Skeletal muscle tissue (tissue), 4 donors: ENCODE measurements around the gene KLHL18. TPM values are rescaled to one million over a fixed set of nuclear protein-coding genes. Genes with fewer than 3 reads are reported as not detected.

Experiments used
- H3K27ac ChIP-seq: one replicate; pipeline ENCODE4 v1.7.0; 2013; ENCODE audit warnings: mild to moderate bottlenecking, low read depth, low read length, inconsistent platforms
- H3K27me3 ChIP-seq, 3 donors: one replicate each; pipeline ENCODE4 v1.7.0; 2013; ENCODE audit warnings: low read length in 3 of 3; ENCODE audit not compliant: control insufficient read depth in 3 of 3, insufficient read depth in 3 of 3
- H3K36me3 ChIP-seq, 3 donors: one replicate each; pipeline ENCODE4 v1.7.0; 2013; ENCODE audit warnings: low read length in 3 of 3; ENCODE audit not compliant: control insufficient read depth in 3 of 3, insufficient read depth in 3 of 3
- H3K4me1 ChIP-seq, 3 donors: one replicate each; pipeline ENCODE4 v1.7.0; 2013; ENCODE audit warnings: low read length in 3 of 3, mild to moderate bottlenecking in 3 of 3; ENCODE audit not compliant: control insufficient read depth in 3 of 3, insufficient read depth in 3 of 3
- H3K4me3 ChIP-seq, 3 donors: one replicate each; pipeline ENCODE4 v1.7.0; 2013; ENCODE audit warnings: low read length in 3 of 3
- H3K9ac ChIP-seq, 3 donors: one replicate each; pipeline ENCODE4 v1.7.0; 2013; ENCODE audit warnings: low read length in 3 of 3, mild to moderate bottlenecking in 3 of 3, moderate library complexity in 2 of 3, low read depth in 1 of 3
- H3K9me3 ChIP-seq, 3 donors: one replicate each; pipeline ENCODE4 v1.7.0; 2013; ENCODE audit warnings: low read length in 3 of 3; ENCODE audit not compliant: control insufficient read depth in 3 of 3
- total RNA-seq: library from RNA; depleted of rRNA; stranded (reverse); fragments of >200 nt; gene quantifications from one replicate; pipeline ENCODE4 v1.2.3, GENCODE V29; 2014
- donor health status: Osteomylitis.

KLHL18 gene
- total RNA-seq, 1 donor from 2014 or later = 11.5 TPM

DNA sequence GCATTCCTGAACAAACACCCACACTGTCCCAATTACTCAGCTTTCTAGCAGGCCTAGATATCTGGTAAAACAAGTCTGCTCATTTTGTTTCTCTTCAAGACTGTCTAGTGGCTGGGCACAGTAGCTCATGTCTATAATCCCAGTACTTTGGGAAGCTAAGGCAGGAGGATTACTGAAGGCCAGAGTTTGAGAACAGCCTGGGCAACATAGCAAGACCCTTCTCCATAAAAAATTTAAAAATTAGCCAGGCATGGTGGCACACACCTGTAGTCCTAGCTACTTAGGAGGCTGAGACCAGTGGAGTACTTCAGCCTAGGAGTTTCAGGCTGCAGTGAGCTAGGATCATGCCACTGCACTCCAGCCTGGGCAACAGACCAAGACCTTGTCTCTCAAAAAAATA is 91.8 kb downstream of the KLHL18 start:
- peaks cover 2 to 9% (median 7%) of the 10 kb centered on the region in 3 donors for H3K4me1 ChIP-seq
- H3K9ac ChIP-seq = no peak overlapping the region
- peaks cover 0 to 5% (median 3%) of the 10 kb centered on the region in 3 donors for H3K27me3 ChIP-seq
- H3K9me3 ChIP-seq = no peaks in the 10 kb centered on the region
- H3K4me3 ChIP-seq = no peak overlapping the region
- H3K27ac ChIP-seq = no peak overlapping the region
- no peaks in the 10 kb centered on the region for H3K36me3 ChIP-seq

DNA sequence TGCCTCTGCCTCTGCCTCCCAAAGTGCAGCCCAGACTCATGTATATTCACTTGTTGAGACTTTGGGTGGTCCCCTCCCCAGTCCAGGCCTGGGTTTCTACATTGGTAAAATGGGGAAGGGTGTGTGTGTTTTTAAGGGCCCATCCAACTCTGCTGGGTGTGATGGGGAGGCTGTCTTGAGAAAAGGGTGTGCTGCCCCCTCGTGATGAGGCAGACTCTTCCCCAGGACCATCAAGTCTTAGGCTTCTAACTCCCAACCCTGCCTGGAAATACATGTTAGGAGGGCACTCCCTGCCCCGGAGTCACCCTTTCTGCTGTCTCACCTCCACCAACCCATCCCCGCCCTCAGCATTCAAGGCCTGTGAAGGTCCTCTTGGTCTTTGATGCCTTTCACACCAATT is 93.6 kb downstream of the KLHL18 start:
- H3K27me3 ChIP-seq = peaks cover 0 to 4% (median 3%) of the 10 kb centered on the region in 3 donors
- no peak overlapping the region for H3K4me3 ChIP-seq
- peaks cover 9 to 23% (median 14%) of the 10 kb centered on the region in 3 donors for H3K4me1 ChIP-seq
- H3K9me3 ChIP-seq = no peaks in the 10 kb centered on the region
- no peak overlapping the region for H3K9ac ChIP-seq
- H3K36me3 ChIP-seq = peaks cover 0 to 3% (median 0%) of the 10 kb centered on the region in 3 donors
- H3K27ac ChIP-seq = no peak overlapping the region

DNA sequence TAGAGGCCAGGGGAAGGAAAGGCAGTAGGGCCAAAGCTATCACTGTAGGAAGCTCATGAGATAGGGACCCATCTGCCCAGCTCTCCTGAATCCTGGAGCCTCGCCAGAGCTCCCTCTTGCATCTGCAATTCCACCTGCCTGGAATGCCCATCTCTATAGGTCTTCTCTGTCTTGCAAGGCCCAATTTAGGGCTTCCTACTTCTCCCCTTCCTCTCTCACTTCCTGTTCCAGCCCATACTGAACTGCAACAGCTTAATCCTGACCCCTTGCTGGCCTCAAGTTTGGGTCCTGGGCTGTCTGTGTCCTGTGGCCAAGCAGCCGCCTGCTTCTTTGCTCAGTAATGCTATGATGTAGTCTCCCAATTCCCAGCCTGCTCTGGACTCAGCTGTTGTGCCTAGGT is 94.4 kb downstream of the KLHL18 start:
- Histone ChIP-seq H3K27ac (no peak overlapping the region), H3K27me3 (no peaks in the 10 kb centered on the region), H3K4me1 (peaks cover 13 to 30% (median 21%) of the 10 kb centered on the region in 3 donors), H3K9ac (no peak overlapping the region), H3K4me3 (no peak overlapping the region), H3K9me3 (no peaks in the 10 kb centered on the region), H3K36me3 (peaks cover 0 to 3% (median 0%) of the 10 kb centered on the region in 3 donors)

DNA sequence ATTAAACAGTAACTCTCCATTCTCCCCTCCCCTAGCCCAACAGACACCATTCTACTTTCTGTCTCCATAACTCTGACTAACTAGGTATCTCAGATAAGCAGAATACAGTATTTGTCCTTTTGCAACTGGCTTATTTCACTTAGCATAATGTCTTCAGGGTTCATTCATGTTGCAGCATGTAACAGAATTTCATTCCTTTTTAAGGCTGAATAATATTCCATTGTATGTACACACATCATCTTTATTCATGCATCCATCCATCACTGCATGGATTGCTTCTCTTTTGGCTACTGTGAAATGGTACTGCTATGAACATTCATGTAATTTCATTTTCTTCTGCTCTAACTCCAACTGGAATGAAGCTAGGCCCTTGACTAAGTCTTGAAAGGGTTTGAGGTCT is 96.1 kb downstream of the KLHL18 start:
- Histone ChIP-seq H3K9ac (peak overlapping the region in 2 of 3 donors; percentile 40 to 99), H3K4me1 (peaks cover 27 to 42% (median 33%) of the 10 kb centered on the region in 3 donors), H3K27me3 (no peaks in the 10 kb centered on the region), H3K4me3 (peak overlapping the region in 2 of 3 donors; percentile 1 to 46), H3K36me3 (peaks cover 0 to 3% (median 0%) of the 10 kb centered on the region in 3 donors), H3K9me3 (no peaks in the 10 kb centered on the region), H3K27ac (no peak overlapping the region)

DNA sequence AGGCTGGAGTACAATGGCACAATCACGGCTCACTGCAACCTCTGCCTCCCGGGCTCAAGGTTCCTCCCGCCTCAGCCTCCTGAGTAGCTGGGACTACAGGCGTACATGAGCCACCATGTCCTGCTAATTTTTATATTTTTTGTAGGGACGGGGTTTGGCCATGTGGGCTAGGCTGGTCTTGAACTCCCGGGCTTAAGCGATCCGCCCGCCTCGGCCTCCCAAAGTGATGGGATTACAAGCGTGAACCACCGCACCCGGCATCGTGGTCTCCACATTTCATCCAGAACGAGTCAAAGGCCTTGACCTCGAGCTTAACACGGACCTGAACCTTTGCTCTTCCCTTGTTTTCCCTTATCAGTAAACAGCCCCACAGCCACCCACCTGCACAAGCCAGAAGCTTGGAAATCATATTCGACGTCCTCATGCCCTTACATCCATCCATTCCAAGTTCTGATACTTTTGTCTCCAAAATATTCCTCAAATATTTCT is 96.7 kb downstream of the KLHL18 start:
- no peaks in the 10 kb centered on the region for H3K9me3 ChIP-seq
- peaks cover 0 to 3% (median 0%) of the 10 kb centered on the region in 3 donors for H3K36me3 ChIP-seq
- H3K4me3 ChIP-seq = peak overlapping the region; percentile 94 to 99 (median 97)
- H3K9ac ChIP-seq = peak overlapping the region; percentile 95 to 99 (median 98)
- H3K27me3 ChIP-seq = no peaks in the 10 kb centered on the region
- peaks cover 28 to 42% (median 33%) of the 10 kb centered on the region in 3 donors for H3K4me1 ChIP-seq
- H3K27ac ChIP-seq = peak overlapping the region; percentile 97

DNA sequence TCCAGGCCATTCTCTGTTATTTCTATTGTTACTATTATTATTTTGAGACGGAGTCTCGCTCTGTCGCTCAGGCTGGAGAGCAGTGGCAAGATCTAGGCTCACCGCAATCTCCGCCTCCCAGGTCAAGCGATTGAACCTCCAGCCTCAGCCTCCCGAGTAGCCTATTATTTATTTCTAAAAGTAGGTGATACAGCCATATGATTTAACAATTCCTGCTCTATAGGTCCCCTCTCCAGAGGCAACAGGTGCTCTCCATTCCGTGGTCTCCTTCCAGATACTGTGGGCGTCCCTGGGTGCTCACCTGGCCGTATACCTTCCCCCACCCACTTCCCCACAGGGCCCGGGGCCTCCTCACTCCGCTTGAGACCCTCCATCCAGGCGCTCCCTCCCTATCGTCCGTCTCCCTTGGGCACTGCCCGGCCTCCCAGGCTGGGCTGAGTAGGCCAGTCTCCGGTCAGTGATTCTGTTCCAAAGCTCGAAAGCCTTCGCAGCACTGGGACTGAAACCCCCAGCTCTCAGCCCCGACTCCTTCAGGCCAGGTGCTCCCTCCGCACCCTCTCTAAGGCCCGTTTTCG is 97.4 kb downstream of the KLHL18 start:
- Histone ChIP-seq H3K27me3 (no peaks in the 10 kb centered on the region), H3K27ac (peak overlapping the region; percentile 97), H3K4me3 (peak overlapping the region; percentile 94 to 99 (median 97)), H3K9ac (peak overlapping the region; percentile 95 to 99 (median 98)), H3K4me1 (peaks cover 28 to 44% (median 36%) of the 10 kb centered on the region in 3 donors), H3K9me3 (no peaks in the 10 kb centered on the region), H3K36me3 (peaks cover 0 to 3% (median 0%) of the 10 kb centered on the region in 3 donors)

DNA sequence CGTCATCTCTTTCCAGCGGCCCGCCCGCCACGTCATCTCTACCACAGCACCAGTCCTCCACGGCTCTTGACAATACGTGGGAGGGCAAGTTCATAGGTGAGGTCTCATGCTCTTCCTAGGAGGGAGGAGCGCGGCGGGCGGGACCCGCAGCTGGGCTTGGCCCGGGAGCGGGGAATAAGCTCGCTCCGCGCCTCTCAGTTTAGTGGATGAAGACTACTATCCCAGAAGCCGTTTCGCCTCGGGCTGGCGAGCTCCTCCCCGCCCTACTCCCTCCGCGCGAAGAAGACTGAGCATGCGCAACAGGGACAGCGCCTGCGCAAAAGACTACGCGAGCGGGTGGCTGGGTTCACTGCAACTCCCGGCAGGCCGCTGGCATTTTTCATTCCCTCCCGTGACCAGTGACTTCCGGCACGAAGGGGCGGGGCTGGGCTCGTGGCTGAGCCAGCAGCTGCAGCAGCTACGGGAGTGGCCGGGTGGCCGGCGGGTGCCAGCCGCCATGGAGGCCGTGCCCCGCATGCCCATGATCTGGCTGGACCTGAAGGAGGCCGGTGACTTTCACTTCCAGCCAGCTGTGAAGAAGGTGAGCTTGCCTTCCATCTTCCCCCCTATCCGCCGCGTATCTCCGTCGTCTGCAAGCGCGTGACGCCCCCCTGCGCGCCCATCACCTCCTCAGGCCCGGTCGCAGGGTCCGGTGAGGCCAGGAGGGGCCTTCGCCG is 98.0 kb downstream of the KLHL18 start, which contains the start of gene PTPN23:
PTPN23 (plus strand) TSS at position 421 of the 716 bp plus-strand sequence; CDS start at position 497, 76 bp downstream.
- Histone ChIP-seq H3K4me3 (peak within 1 kb of the TSS; percentile 94 to 99 (median 97)), H3K27ac (peak within 1 kb of the TSS; percentile 97), H3K4me1 (peaks cover 32 to 50% (median 41%) of the 10 kb centered on the region in 3 donors), H3K9me3 (no peaks in the 10 kb centered on the region), H3K27me3 (no peaks in the 10 kb centered on the region), H3K9ac (peak within 1 kb of the TSS; percentile 98 to 99 (median 98)), H3K36me3 (peaks cover 0 to 5% (median 0%) of the 10 kb centered on the region in 3 donors)

DNA sequence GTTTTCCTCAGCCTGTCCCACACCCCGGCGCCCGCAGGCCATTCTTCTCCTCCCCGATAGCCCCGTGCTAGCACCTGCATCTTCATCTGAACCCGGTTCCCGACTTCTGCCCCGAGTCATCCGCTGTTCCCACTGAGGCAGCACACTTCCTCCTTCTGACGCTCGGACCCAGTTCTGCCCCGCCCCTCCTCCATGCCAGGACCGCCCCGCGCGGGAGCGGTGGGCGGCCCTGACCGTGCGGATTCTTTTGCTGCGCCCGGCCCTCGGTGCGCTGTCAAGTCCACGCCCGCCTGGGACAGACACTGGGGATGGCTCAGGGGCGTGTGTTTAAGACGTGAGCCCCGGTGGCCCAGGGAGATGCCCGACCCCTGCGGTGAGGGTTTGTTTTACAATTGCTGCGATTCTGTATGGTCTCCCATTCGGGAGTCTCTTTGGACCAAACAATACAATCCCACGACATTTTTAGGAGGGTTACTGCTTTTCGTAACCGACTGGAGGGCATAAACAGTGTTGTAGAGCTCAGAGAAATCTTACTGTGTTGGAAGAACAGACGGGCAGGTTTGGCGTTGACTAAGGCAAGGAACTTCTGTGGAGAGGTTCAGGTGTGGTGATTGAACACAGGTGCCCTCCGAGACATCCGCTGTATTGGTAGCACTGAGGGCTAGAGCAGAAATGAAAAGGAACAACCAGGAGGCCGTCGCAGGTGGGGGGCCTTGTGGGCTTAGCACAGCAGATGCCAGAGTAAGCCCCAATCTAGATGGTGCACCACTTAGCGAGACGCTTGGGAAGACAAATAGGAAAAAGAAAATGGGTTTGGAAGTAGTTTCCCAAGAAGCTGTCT is 98.8 kb downstream of the KLHL18 start:
- no peaks in the 10 kb centered on the region for H3K9me3 ChIP-seq
- H3K4me3 ChIP-seq = peak overlapping the region; percentile 90 to 99 (median 97)
- H3K4me1 ChIP-seq = peaks cover 34 to 58% (median 46%) of the 10 kb centered on the region in 3 donors
- no peaks in the 10 kb centered on the region for H3K27me3 ChIP-seq
- peak overlapping the region; percentile 98 to 99 (median 98) for H3K9ac ChIP-seq
- peaks cover 0 to 5% (median 0%) of the 10 kb centered on the region in 3 donors for H3K36me3 ChIP-seq
- peak overlapping the region; percentile 97 for H3K27ac ChIP-seq

DNA sequence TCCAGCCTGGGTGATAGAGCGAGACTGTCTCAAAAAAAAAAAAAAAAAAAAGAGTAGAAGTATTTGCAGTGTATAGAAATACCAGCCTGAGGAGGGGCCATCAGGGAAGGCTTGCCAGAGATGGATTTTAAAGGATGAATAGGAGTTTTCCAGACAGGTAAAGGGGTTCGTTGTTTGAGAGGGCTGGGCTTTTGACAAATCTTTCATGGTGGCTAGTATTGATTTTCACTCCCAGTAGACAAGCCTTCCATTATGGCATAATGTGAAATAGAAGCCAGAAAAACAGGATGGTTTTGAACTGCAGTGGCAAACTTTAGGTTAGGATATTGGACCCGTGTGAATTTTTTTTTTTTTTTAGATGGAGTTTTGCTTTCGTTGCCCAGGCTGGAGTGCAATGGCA is 101.7 kb downstream of the KLHL18 start:
- no peaks in the 10 kb centered on the region for H3K9me3 ChIP-seq
- H3K27ac ChIP-seq = no peak overlapping the region
- H3K9ac ChIP-seq = no peak overlapping the region
- no peaks in the 10 kb centered on the region for H3K27me3 ChIP-seq
- no peak overlapping the region for H3K4me3 ChIP-seq
- H3K4me1 ChIP-seq = peaks cover 43 to 52% (median 45%) of the 10 kb centered on the region in 3 donors
- peaks cover 0 to 5% (median 0%) of the 10 kb centered on the region in 3 donors for H3K36me3 ChIP-seq
